Fibroblast of skin of abdomen (primary cell): Measurements from ENCODE around the gene SPN.
"Not testable (repeated sequence)": the region's sequence is repeated elsewhere in the genome, so short reads cannot be mapped to it uniquely, and the experiment has no call there.

Experiments
- DNase-seq: peaks from one replicate; pipeline ENCODE4 v3.0.0-alpha.2; 2013

The SPN gene

GRCh38 chr16:29646947-29647346, 16.1 kb upstream of the SPN start:
- DNase-seq: no peak

GRCh38 chr16:29649588-29650494, 13.2 kb upstream of the SPN start:
- DNase-seq: no peak

- no peak for DNase-seq
Measured at GRCh38 chr16:29650771-29651170, 12.3 kb upstream of the SPN start.

GRCh38 chr16:29651774-29652349, 11.2 kb upstream of the SPN start:
- DNase-seq: no peak

- no peak for DNase-seq
Measured at GRCh38 chr16:29653471-29653870, 9.6 kb upstream of the SPN start.

GRCh38 chr16:29653890-29654289, 9.2 kb upstream of the SPN start:
- not testable (repeated sequence) for DNase-seq

GRCh38 chr16:29656688-29657523, 6.1 kb upstream of the SPN start:
- DNase-seq: no peak

GRCh38 chr16:29658705-29659104, 4.3 kb upstream of the SPN start:
- DNase-seq: no peak

- DNase-seq: no peak
Measured at GRCh38 chr16:29662000-29662728, 883 bp upstream of the SPN start.

GRCh38 chr16:29662729-29663015, 375 bp upstream of the SPN start:
- no peak for DNase-seq

GRCh38 chr16:29663807-29664090, 702 bp downstream of the SPN start:
- DNase-seq: no peak

GRCh38 chr16:29664091-29664921, 1.3 kb downstream of the SPN start:
- no peak for DNase-seq

GRCh38 chr16:29665294-29666077, 2.4 kb downstream of the SPN start:
- DNase-seq: no peak

GRCh38 chr16:29667322-29667610, 4.2 kb downstream of the SPN start:
- DNase-seq: not testable (repeated sequence)

- DNase-seq: no peak
Measured at GRCh38 chr16:29667755-29668154, 4.7 kb downstream of the SPN start.

- no peak for DNase-seq
Measured at GRCh38 chr16:29668267-29668666, 5.2 kb downstream of the SPN start.

- DNase-seq: no peak
Measured at GRCh38 chr16:29673501-29673900, 10.5 kb downstream of the SPN start.

- DNase-seq: peak; percentile 59
Measured at GRCh38 chr16:29674188-29674587, 11.1 kb downstream of the SPN start.

- DNase-seq: peak; percentile 16
Measured at GRCh38 chr16:29675811-29676643, 13.0 kb downstream of the SPN start.

GRCh38 chr16:29676989-29677785, 14.1 kb downstream of the SPN start:
- no peak for DNase-seq
